ENCODE data around the gene RPL27.
"Not testable (repeated sequence)": the region's sequence is repeated elsewhere in the genome, so short reads cannot be mapped to it uniquely, and the experiment has no call there.

The RPL27 gene

GRCh38 chr17:42997390-42997983, 732 bp upstream of the RPL27 start:
- DNase-seq = no peak

DNA sequence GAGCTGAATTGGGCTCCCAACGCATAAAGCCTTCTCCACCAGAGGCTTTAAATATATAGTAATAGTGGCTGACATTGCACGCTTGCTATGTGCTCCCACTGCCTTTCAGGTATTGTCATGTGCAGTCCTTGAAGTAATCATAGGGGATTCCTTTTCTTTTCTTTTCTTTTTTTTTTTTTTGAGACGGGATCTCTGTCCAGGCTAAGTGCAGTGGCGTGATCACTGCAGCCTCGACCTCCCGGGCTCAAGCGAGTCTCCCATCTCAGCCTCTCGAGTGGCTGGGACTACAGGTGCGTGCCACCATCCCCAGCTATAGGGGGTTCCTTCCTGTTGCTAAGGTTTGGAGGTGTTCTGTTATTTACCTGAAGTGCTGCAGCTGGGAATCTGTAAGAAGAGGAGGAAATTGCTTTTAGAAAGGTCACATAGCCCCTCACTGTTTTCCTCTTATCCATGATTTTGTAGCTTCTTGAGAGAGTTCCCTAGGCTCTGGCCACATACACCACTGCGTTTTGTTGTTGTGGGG, 845 bp downstream of the RPL27 start:
- no peak for DNase-seq

- not testable (repeated sequence) for DNase-seq
These were observed 2.7 kb downstream of the RPL27 start for GRCh38 chr17:43000894-43001293.

DNA sequence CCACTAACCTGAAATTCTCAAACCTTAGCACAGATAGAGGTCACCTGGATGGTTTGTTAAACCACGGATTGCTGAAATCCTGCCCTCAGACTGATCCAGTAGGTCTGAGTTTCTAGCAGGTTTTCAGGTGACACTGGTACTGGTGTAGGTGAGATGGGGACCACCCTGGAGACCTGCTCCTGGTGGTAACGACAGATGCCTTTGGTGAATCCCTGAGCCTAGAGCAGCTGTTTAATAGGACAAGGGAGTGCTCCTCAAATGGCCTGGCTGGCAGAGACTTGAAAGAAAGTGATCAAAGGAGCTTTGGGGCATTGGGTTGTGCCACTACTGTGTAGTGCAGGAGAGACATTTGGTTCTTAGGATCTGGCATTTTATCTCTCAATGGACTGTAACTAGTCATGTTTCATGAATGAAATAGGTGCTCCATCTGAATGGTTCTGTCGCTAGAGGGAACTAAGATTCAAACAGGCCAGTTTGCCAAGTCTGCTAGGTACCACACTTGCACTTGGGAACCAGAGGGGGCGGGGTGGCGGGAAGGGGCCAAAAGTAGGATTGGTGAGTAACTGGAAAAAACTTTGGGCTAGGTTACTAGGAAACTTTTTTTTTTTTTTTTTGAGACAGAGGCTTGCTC, 5.4 kb downstream of the RPL27 start:
- DNase-seq = no peak

- DNase-seq = peak; percentile 78
These were observed 8.7 kb downstream of the RPL27 start, which contains the start of gene IFI35 for GRCh38 chr17:43006639-43007551. TSS of gene IFI35 (plus strand) at chr17:43006784. CDS start at chr17:43006948, 164 bp downstream.

DNA sequence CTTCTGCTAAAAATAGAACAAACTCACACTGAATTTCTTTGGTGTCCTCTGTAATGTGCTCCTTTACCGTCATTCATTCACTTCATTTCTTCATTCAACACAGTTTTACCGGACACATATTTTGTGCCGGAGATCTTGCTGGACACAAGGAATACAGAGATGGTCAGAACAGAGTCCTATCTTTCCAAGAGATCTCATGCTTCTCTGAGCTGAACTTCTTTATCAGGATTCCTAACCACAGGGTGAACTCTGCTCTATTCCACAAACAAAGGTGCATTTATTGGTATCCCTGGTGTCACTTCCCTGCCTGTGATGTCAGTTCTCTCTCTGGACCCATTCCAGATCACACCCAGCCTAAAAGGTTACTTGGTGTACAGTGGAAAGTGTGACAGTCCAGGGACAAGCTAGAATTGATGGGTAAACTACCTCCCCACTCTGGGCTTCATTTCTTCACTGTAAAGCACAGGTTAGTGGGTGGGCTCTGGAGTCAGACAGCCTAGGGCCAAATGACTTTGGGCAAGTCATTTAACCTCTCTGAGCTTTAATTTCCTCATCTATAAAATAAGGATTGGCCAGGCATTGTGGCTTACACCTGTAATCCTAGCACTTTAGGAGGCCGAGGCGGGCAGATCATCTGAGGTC, 12.6 kb downstream of the RPL27 start:
- DNase-seq = no peak

DNA sequence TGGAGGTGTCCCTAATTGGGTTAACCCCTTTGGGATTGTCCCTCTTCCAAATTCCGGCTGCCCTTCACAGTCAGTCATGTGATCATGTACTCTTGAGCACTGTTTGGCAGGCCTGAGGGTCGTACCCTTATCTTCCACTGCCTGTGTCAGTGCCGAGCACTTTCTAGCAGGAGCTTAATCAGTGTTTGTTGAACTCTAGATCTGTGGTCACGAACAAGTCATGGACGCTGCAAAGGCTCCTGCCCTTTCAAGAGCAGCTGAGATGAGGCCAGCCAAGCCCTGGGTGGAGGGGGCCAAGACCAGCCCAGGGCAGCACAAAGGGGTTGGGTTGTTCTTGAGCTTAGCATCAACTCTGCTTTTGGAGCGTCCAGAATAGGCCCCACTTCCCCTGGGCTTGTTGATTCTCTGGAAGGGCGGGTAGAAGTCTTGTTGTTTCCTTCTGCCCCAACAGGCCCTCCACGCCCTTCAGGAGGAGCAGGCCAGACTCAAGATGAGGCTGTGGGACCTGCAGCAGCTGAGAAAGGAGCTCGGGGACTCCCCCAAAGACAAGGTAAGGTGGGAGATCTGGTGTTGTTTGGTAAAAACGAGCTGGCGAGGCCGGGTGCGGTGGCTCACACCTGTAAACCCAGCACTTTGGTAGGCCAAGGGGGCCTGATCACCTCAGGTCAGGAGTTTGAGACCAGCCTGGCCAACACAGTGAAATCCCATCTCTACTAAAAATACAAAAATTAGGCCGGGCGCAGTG, 13.7 kb downstream of the RPL27 start:
- DNase-seq = no peak

- no peak for DNase-seq
These were observed 15.1 kb downstream of the RPL27 start for GRCh38 chr17:43013296-43013695.

GRCh38 chr17:43014020-43014648, 15.9 kb downstream of the RPL27 start:
- DNase-seq = no peak

GRCh38 chr17:43014649-43015542, 16.7 kb downstream of the RPL27 start:
- no peak for DNase-seq

- no peak for DNase-seq
These were observed 17.4 kb downstream of the RPL27 start for GRCh38 chr17:43015579-43015978.

GRCh38 chr17:43016216-43016615, 18.0 kb downstream of the RPL27 start:
- DNase-seq = no peak

- no peak for DNase-seq
These were observed 20.0 kb downstream of the RPL27 start for GRCh38 chr17:43018008-43018853.

DNA sequence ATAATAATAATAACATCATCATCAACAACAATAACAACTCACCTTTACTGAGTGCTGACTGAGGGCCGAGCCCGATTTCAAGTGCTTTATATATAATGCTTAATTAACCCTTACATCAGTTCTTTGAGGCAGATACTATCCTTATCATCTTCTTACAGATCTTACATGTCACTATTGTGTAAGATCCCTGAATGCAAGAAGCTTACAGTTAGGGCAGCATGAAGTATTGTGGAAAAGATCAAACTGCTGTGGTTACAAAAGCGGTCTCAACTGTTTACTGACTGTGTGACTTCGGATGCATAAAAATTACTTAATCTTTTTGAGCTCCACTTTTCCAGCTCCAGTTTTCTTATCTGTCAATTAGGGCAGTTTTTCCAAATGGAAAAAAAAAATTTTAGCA, 20.7 kb downstream of the RPL27 start:
- no peak for DNase-seq

DNA sequence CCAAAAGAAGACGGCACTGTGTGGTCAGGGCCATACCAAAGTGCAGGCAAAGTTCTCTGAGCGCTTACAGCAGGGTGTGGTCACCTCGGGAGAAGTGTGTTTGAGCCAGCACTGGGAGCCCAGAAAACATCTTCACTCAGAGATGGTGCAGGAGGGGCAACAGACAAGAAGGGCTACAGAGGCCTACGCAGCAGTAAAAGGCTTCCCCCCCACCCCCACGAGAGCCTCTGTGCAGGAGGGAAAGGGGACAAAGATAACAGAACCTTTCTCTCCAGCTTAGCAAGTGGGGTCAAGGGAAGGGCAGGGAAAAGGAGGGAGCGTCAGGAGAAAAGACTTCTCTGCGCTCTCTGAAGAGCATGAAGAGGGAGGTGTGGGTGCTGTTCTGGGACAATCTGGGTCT, 21.2 kb downstream of the RPL27 start:
- no peak for DNase-seq

- DNase-seq = no peak
These were observed 21.9 kb downstream of the RPL27 start for GRCh38 chr17:43020030-43020621.

DNA sequence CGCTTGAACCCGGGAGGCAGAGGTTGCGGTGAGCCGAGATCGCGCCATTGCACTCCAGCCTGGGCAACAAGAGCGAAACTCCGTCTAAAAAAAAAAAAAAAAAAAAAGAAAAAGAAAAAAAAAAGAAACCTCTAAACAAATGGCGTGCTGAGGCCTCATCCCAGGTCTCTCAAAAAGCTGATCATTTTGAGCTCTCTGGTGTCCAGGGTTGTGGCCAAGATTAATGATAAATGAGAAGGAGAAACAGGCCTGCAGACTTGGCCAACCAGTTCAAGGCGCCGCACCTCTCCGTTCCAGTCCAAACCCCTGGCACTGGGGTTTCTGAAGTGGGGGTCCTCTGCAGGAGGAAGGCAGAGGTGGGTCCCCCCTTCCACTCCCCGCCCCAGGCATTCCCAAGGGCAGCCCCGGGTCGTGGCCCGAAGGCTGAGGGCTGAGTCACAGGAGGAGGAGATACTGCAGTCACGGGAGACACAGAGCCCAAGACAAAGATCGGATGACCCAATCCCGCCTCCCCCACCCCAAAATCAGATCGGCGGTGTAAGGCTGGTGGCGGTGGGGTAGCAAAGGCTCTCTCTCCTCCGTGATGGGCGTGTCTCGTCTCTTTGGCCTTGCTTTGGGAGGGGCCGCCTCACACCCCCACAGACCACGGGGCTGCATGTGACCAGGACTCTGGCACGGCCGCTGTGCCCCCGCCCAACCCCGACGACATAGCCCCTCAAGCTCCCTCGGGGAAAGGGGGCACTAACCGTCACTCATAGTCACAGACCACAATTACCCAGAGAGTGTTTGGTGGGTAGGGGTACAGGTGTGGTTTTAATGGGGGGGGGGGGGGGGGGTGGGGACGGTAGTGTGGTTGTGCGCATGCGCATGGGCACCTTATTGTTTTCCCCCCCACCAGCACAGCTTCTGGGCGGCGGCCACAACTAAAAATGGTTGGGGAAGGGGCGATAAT, 22.8 kb downstream of the RPL27 start:
- no peak for DNase-seq

All from activated effector memory CD4-positive, alpha-beta T cell treated with Interleukin-2 at 50 U/mL for 16 hours (primary cell).